Myocyte (in vitro differentiated cells): ENCODE measurements around the gene KIF5B. TPM values are rescaled to one million over a fixed set of nuclear protein-coding genes. Genes with fewer than 3 reads are reported as not detected.
"Not testable (repeated sequence)": the region's sequence is repeated elsewhere in the genome, so short reads cannot be mapped to it uniquely, and the experiment has no call there.

Experiments
- DNase-seq: peaks from one replicate; pipeline ENCODE4 v3.0.0-alpha.2; 2012; ENCODE audit warnings: low read depth
- total RNA-seq: library from RNA; depleted of rRNA; stranded (reverse); fragments of >200 nt; gene quantifications from 2 replicates; pipeline ENCODE4 v1.2.3, GENCODE V29; 2014

The KIF5B gene
- total RNA-seq, 1 donor from 2014 or later: 456 TPM

- no peak for DNase-seq
Observed at GRCh38 chr10:32017044-32017443, 39.2 kb downstream of the KIF5B start.

DNA sequence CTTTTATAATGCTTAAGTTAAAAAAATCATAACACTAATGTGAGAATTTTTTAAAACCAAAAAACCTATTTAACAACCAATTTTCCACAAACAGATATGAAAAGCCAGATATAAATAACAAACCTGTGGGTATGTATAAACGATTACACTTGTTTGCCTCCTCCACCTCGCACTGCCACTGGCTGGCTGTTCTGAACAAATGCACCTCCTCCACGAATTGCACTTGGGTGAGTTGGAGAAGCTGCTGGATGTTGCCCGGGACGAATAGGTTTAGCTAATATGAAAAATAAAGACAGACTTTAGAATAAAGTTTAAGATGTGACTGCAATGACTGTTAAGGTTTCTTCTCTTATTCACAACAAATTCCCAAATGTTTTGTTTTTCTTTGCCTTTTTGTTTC lies 40.8 kb downstream of the KIF5B start:
- DNase-seq: no peak

DNA sequence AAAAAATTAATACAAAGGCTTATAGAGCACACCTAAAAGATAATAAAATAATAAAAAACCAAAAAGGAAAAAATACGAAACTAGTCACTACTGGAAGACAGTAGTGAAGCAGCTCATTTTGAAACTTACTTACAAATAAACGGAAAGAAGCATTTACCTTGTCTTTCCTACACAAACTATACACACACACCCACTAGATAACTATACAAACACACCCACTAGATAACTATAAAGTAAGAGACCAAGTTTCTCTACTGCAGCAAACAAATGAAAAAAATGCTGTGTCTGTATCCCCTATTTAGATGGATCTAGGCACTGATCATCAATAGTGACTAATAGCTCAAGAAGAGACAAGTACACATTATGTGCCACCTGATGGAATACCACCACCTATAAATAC lies 49.2 kb downstream of the KIF5B start:
- DNase-seq: no peak

GRCh38 chr10:32005050-32005449 lies 51.2 kb downstream of the KIF5B start:
- DNase-seq: peak; percentile 56

GRCh38 chr10:32004161-32004591 lies 52.0 kb downstream of the KIF5B start:
- peak; percentile 82 for DNase-seq

- no peak for DNase-seq
Observed at GRCh38 chr10:32002531-32002930, 53.7 kb downstream of the KIF5B start.

DNA sequence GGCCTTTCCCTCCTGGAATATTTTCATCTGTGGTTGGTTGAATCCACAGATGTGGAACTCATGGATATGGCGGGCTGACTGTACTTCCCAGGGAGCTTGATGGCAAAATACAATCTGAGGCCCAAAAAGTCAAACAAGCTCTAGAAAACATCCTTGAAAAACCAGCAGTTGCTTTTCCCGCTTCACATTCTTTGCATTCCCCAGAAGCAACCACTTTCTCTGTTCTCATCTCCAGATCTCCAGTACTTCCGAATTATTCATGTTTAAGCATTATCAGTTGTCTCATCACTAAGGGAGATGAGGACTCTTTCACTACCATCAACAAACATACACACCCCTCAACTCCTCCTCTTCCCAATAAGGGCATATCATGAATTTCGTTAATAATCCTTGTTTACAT lies 55.3 kb downstream of the KIF5B start:
- DNase-seq: peak; percentile 40

- no peak for DNase-seq
Observed at GRCh38 chr10:31999836-32000235, 56.4 kb downstream of the KIF5B start.

DNA sequence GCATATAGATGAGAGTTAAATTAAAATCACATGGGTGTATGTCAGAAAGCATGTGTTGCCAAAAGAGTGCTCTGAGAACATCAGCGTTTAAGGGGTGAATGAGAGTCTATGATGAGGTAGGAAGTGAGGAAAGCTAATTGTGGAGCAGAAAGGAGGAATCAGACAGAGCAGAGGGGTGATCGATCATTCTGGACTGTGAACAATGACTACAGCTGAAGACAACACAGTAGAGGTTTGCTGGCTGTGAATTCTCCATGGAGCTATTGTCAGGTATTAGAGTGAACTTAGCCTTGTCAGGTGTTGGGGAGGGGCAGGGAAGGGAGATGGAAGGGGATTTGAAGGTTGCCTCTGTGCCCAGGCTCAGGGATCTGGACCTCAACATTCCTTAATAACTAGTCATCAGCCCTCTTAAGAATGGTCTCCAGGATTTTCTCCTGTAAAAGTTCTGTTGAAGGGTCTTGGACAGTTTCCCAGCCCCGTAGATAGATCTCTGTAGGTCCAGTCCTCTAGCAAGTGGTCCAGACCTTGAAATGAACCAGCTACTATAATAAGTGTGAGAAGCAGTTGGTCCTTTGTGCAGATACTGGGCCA lies 57.1 kb downstream of the KIF5B start:
- no peak for DNase-seq

DNA sequence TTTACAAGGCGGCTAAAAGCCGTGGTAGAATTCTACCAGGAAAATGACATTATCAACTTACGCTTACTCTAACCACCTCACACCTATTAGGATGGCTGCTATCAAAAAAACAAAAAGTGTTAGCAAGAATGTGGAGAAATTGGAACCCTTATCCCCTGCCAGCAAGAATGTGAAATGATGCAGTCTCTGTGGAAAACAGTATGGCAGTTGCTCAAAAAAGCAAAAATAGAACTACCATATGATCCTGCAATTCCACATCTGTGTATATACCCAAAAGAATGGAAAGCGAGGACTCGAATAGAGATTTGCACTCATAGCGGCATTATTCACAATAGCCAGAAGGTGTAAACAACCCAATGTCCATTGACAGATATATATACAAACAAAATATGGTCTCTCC lies 61.3 kb downstream of the KIF5B start:
- no peak for DNase-seq

GRCh38 chr10:31990937-31991336 lies 65.3 kb downstream of the KIF5B start:
- DNase-seq: no peak

DNA sequence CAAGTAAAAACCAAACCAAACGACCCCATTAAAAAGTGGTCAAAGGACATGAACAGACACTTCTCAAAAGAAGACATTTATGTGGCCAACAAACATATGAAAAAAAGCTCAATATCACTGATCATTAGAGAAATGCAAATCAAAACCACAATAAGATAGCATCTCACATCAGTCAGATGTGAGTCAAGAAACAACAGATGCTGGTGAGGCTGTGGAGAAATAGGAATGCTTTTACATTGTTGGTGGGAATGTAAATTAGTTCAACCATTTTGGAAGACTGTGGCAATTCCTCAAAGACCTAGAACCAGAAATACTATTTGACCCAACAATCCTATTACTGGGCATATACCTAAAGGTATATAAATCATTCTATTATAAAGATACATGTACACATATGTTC lies 68.4 kb downstream of the KIF5B start:
- not testable (repeated sequence) for DNase-seq

GRCh38 chr10:31982111-31982510 lies 74.1 kb downstream of the KIF5B start:
- no peak for DNase-seq

- no peak for DNase-seq
Observed at GRCh38 chr10:31980471-31980870, 75.8 kb downstream of the KIF5B start.

DNA sequence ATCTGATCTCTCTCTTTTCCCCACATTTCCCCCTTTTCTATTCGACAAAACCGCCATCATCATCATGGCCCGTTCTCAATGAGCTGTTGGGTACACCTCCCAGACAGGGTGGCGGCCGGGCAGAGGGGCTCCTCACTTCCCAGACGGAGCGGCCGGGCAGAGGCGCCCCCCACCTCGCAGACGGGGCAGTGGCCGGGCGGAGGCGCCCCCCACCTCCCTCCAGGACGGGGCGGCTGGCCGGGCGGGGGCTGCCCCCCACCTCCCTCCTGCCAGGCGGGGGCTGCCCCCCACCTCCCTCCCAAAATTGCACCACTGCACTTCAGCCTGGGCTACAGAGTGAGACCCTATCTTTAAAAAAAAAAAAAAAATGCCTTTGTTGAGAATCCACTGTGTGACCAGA lies 77.2 kb downstream of the KIF5B start:
- not testable (repeated sequence) for DNase-seq

GRCh38 chr10:31978156-31978483 lies 78.1 kb downstream of the KIF5B start:
- no peak for DNase-seq

- DNase-seq: no peak
Observed at GRCh38 chr10:31977440-31978155, 78.6 kb downstream of the KIF5B start.

GRCh38 chr10:31975157-31975765 lies 81.0 kb downstream of the KIF5B start:
- DNase-seq: no peak

- DNase-seq: peak; percentile 4
Observed at GRCh38 chr10:31974434-31975124, 81.6 kb downstream of the KIF5B start.

- DNase-seq: no peak
Observed at GRCh38 chr10:31972519-31973041, 83.6 kb downstream of the KIF5B start.

GRCh38 chr10:31969847-31970246 lies 86.4 kb downstream of the KIF5B start:
- DNase-seq: not testable (repeated sequence)

DNA sequence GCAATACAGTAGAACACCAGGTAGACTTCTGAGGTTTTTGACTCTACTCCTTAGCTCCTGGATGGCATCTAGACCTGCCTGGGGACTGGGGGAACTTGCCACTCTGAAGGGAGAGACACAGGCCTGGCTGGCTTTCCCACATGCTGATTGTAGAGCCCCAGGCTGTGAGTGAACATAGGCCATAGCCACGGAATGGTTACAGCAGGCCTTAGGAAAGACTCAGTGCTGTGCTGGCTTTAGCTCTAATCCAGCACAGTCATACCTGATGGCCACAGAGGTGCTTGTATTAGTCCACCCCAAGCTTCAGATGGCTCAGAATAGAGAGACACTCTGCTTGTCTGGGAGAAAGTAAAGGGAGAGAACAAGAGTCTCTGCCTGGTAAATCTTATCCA lies 92.6 kb downstream of the KIF5B start:
- no peak for DNase-seq
